Nephron (organoid): ENCODE measurements around the gene SCGB2B2.

Source experiments
- H3K27ac Mint-ChIP-seq, 3 experiments: 2 replicates each; pipeline ENCODE4 v1.8.0; 2020; ENCODE audit warnings: mixed read lengths in 3 of 3, mild to moderate bottlenecking in 2 of 3, moderate library complexity in 1 of 3
- H3K27me3 Mint-ChIP-seq: 2 replicates; pipeline ENCODE4 v1.8.0; 2021; ENCODE audit warnings: low read depth, mild to moderate bottlenecking, moderate library complexity, mixed read lengths
- H3K36me3 Mint-ChIP-seq: 2 replicates; pipeline ENCODE4 v1.8.0; 2020; ENCODE audit warnings: low read depth, mixed read lengths
- H3K4me1 Mint-ChIP-seq: 2 replicates; pipeline ENCODE4 v1.8.0; 2020; ENCODE audit warnings: mixed read lengths
- H3K4me3 Mint-ChIP-seq, 3 experiments: 2 replicates each; pipeline ENCODE4 v1.8.0; 2020; ENCODE audit warnings: mild to moderate bottlenecking in 3 of 3, mixed read lengths in 3 of 3, moderate library complexity in 2 of 3
- H3K9me3 Mint-ChIP-seq: 2 replicates; pipeline ENCODE4 v1.8.0; 2020; ENCODE audit warnings: mixed read lengths
- CTCF ChIP-seq, 3 experiments: fragments of 200-600 bp; sonication (generic); IDR thresholded peaks; one replicate each; pipeline ENCODE4 v1.5.0; 2021; ENCODE audit warnings: antibody characterized with exemption in 3 of 3; ENCODE audit not compliant: unreplicated experiment in 3 of 3

The SCGB2B2 gene

GRCh38 chr19:34676697-34677385, at the start of gene SCGB2B2:
Gene SCGB2B2, minus strand, starts transcription at chr19:34677159. Its CDS starts 82,596 bp downstream, at chr19:34594563.
- H3K4me1 Mint-ChIP-seq = peaks cover 12% of the 10 kb centered on the region
- H3K36me3 Mint-ChIP-seq = peaks cover 52% of the 10 kb centered on the region
- H3K9me3 Mint-ChIP-seq = peaks cover 46% of the 10 kb centered on the region
- H3K27me3 Mint-ChIP-seq = no peaks in the 10 kb centered on the region
- peak within 1 kb of the TSS; percentile 94 to 98 (median 97) for H3K4me3 Mint-ChIP-seq
- TF ChIP-seq CTCF (IDR thresholded peaks at IDR 0.05; ENCODE audit: unreplicated experiment in 3 of 3) = peak; percentile 26 to 31 (median 30)
- H3K27ac Mint-ChIP-seq = peak within 1 kb of the TSS; percentile 99 to 100 (median 99)

GRCh38 chr19:34725400-34725799, 48.4 kb upstream of the SCGB2B2 start:
- Mint-ChIP-seq H3K36me3 (no peaks in the 10 kb centered on the region), H3K27me3 (peaks cover 21% of the 10 kb centered on the region), H3K9me3 (no peaks in the 10 kb centered on the region), H3K4me1 (no peaks in the 10 kb centered on the region), H3K4me3 (no peak overlapping the region), H3K27ac (no peak overlapping the region)
- no peak for TF ChIP-seq CTCF (IDR thresholded peaks at IDR 0.05; ENCODE audit: unreplicated experiment in 3 of 3)

- no peak for TF ChIP-seq CTCF (IDR thresholded peaks at IDR 0.05; ENCODE audit: unreplicated experiment in 3 of 3)
- Mint-ChIP-seq H3K36me3 (no peaks in the 10 kb centered on the region), H3K4me3 (no peak overlapping the region), H3K27me3 (peaks cover 21% of the 10 kb centered on the region), H3K4me1 (no peaks in the 10 kb centered on the region), H3K9me3 (peaks cover 13% of the 10 kb centered on the region), H3K27ac (no peak overlapping the region)
Observed at GRCh38 chr19:34722353-34722752, 45.4 kb upstream of the SCGB2B2 start.

GRCh38 chr19:34715357-34715756, 38.4 kb upstream of the SCGB2B2 start:
- Mint-ChIP-seq H3K4me1 (no peaks in the 10 kb centered on the region), H3K27me3 (no peaks in the 10 kb centered on the region), H3K4me3 (no peak overlapping the region), H3K9me3 (peaks cover 72% of the 10 kb centered on the region), H3K36me3 (peaks cover 6% of the 10 kb centered on the region), H3K27ac (no peak overlapping the region)
- TF ChIP-seq CTCF (IDR thresholded peaks at IDR 0.05; ENCODE audit: unreplicated experiment in 3 of 3) = no peak

GRCh38 chr19:34713262-34713637, 36.3 kb upstream of the SCGB2B2 start:
- no peak overlapping the region for H3K27ac Mint-ChIP-seq
- H3K27me3 Mint-ChIP-seq = no peaks in the 10 kb centered on the region
- peaks cover 75% of the 10 kb centered on the region for H3K9me3 Mint-ChIP-seq
- peaks cover 6% of the 10 kb centered on the region for H3K36me3 Mint-ChIP-seq
- no peak for TF ChIP-seq CTCF (IDR thresholded peaks at IDR 0.05; ENCODE audit: unreplicated experiment in 3 of 3)
- no peak overlapping the region for H3K4me3 Mint-ChIP-seq
- H3K4me1 Mint-ChIP-seq = no peaks in the 10 kb centered on the region
